Endothelial cell of umbilical vein (primary cell): ENCODE results near the gene GPS1. TPM values are rescaled to one million over a fixed set of nuclear protein-coding genes. Genes with fewer than 3 reads are reported as not detected.

Source experiments
- BruUV-seq: library from RNA; stranded (reverse); fragments of 400-500 nt; replicated peaks from 2 replicates; lab custom pipeline; 2021; lab: Mats Ljungman, UMichigan
- CTCF ChIA-PET: fragments of 300-600, 350-600 bp; sonication (Branson Sonifier 250); formaldehyde crosslinking; loops from one replicate; lab custom pipeline; 2021; ENCODE audit warnings: antibody characterized with exemption, inconsistent platforms; lab: Charles Lee
- POLR2A ChIA-PET: fragments of 300-600, 350-600 bp; sonication (Branson Sonifier 250); formaldehyde crosslinking; loops from one replicate; lab custom pipeline; 2021; ENCODE audit warnings: antibody characterized with exemption, inconsistent platforms; lab: Charles Lee
- DNase-seq: peaks from one replicate; pipeline ENCODE4 v3.0.0-alpha.2; 2011; ENCODE audit warnings: low read depth, low spot score
- FAIRE-seq: peaks from 2 replicates; lab custom pipeline; 2011; peaks lifted over from hg19 to GRCh38; lab: Jason Lieb, UNC
- H2AFZ ChIP-seq: 2 replicates; pipeline ENCODE4 v1.6.0; 2012; ENCODE audit warnings: low read depth, low read length, control low read depth, inconsistent platforms
- H3K27ac ChIP-seq: 2 replicates; pipeline ENCODE4 v1.5.1; 2011; ENCODE audit warnings: low read depth, mild to moderate bottlenecking, control low read depth, low read length, moderate library complexity; ENCODE audit not compliant: insufficient read depth
- H3K27me3 ChIP-seq, 2 experiments: 2 replicates each; pipeline versions ENCODE4 v1.6.0 to v1.6.1; 2011; ENCODE audit warnings: low read length in 2 of 2, mixed read lengths in 1 of 2; ENCODE audit not compliant: control insufficient read depth in 2 of 2, insufficient read depth in 2 of 2
- H3K36me3 ChIP-seq, 2 experiments: 2 replicates in 1 of 2; 3 replicates in 1 of 2; pipeline ENCODE4 v1.5.1; 2011; ENCODE audit warnings: low read length in 2 of 2, mild to moderate bottlenecking in 1 of 2, moderate library complexity in 1 of 2; ENCODE audit not compliant: control insufficient read depth in 2 of 2, insufficient read depth in 2 of 2; ENCODE audit errors: extremely low read depth in 1 of 2
- H3K4me1 ChIP-seq: 3 replicates; pipeline ENCODE4 v1.5.1; 2011; ENCODE audit warnings: mild to moderate bottlenecking, low read length; ENCODE audit not compliant: control insufficient read depth, insufficient read depth; ENCODE audit errors: extremely low read depth
- H3K4me2 ChIP-seq: 2 replicates; pipeline ENCODE4 v1.6.1; 2011; ENCODE audit warnings: low read length, control low read depth, mixed read lengths; ENCODE audit not compliant: insufficient read depth
- H3K4me3 ChIP-seq, 3 experiments: fragments of 200-600 bp in 1 of 3; sonication (generic), shearing (Covaris generic) in 1 of 3; replicated peaks in 1 of 3; 2 replicates each; pipeline ENCODE4 v1.5.1; 2011 to 2016; ENCODE audit warnings: control low read depth in 3 of 3, low read length in 3 of 3, mild to moderate bottlenecking in 2 of 3, inconsistent platforms in 1 of 3, low read depth in 1 of 3, moderate library complexity in 1 of 3; ENCODE audit not compliant: insufficient read depth in 1 of 3
- H3K79me2 ChIP-seq: 2 replicates; pipeline ENCODE4 v1.6.0; 2012; ENCODE audit warnings: low read length, inconsistent platforms; ENCODE audit not compliant: control insufficient read depth, insufficient read depth
- H3K9ac ChIP-seq: replicated peaks from 2 replicates; pipeline ENCODE3; 2011; ENCODE audit warnings: low read length, control low read depth; ENCODE audit not compliant: insufficient read depth; ENCODE audit errors: extremely low read depth
- H3K9me1 ChIP-seq: replicated peaks from 3 replicates; pipeline ENCODE4 v1.6.0; 2011; ENCODE audit warnings: mild to moderate bottlenecking, low read length; ENCODE audit not compliant: control insufficient read depth, insufficient read depth; ENCODE audit errors: extremely low read depth
- H3K9me3 ChIP-seq: replicated peaks from 2 replicates; pipeline ENCODE4 v1.5.1; 2012; ENCODE audit warnings: low read length, inconsistent platforms; ENCODE audit not compliant: control insufficient read depth, insufficient read depth
- H4K20me1 ChIP-seq: replicated peaks from 2 replicates; pipeline ENCODE3; 2011; ENCODE audit warnings: mild to moderate bottlenecking, low read length; ENCODE audit not compliant: control insufficient read depth, insufficient read depth; ENCODE audit errors: extremely low read depth
- CTCF ChIP-seq, 2 donors: IDR thresholded peaks; 1 replicate in 1 of 2; 2 replicates in 1 of 2; pipeline ENCODE4 v1.5.1; 2011; ENCODE audit warnings: low read length in 2 of 2, mild to moderate bottlenecking in 2 of 2, moderate library complexity in 2 of 2, control low read depth in 1 of 2, inconsistent platforms in 1 of 2, low read depth in 1 of 2; ENCODE audit not compliant: insufficient read depth in 1 of 2; ENCODE audit errors: extremely low read depth in 1 of 2
- EZH2 ChIP-seq: IDR thresholded peaks from 2 replicates; pipeline ENCODE4 v1.6.1; 2012; ENCODE audit warnings: borderline replicate concordance, low read depth, mild to moderate bottlenecking, moderate library complexity, low read length, inconsistent platforms; ENCODE audit not compliant: severe bottlenecking
- FOS ChIP-seq: IDR thresholded peaks from 2 replicates; pipeline ENCODE4 v1.6.1; 2011; ENCODE audit warnings: mild to moderate bottlenecking, low read length, moderate library complexity, borderline replicate concordance; ENCODE audit not compliant: insufficient read depth
- GATA2 ChIP-seq: IDR thresholded peaks from 2 replicates; pipeline ENCODE4 v1.7.0; 2011; ENCODE audit warnings: low read depth, mild to moderate bottlenecking, moderate library complexity, mixed read lengths, low read length; ENCODE audit not compliant: insufficient read length, insufficient read depth
- JUN ChIP-seq: IDR thresholded peaks from 2 replicates; pipeline ENCODE4 v1.6.1; 2011; ENCODE audit warnings: borderline replicate concordance, low read depth; ENCODE audit not compliant: insufficient read length, insufficient read depth
- MAX ChIP-seq: IDR thresholded peaks from 2 replicates; pipeline ENCODE4 v1.6.1; 2011; ENCODE audit not compliant: insufficient read depth, insufficient read length
- MYC ChIP-seq: IDR thresholded peaks from one replicate; pipeline ENCODE4 v1.6.1; 2011; ENCODE audit warnings: mild to moderate bottlenecking, low read depth, low read length
- POLR2A ChIP-seq: IDR thresholded peaks from 2 replicates; pipeline ENCODE4 v1.6.1; 2012; ENCODE audit warnings: low read depth, mild to moderate bottlenecking, control low read depth, low read length
- POLR2AphosphoS5 ChIP-seq: IDR thresholded peaks from 2 replicates; pipeline ENCODE4 v1.6.1; 2012; ENCODE audit warnings: low read depth, mild to moderate bottlenecking, control low read depth, low read length, moderate library complexity; ENCODE audit not compliant: insufficient read depth
- dilution Hi-C: fragments of 300-500 bp; cut with MboI; formaldehyde crosslinking; loops from one replicate; pipeline ENCODE4 v1.15.0; 2019; ENCODE audit warnings: low sequenced_read_pairs; ENCODE audit not compliant: extremely low pct_ligation_motif_present
- intact Hi-C: fragments of 100-400 bp; cut with micrococcal nuclease; formaldehyde crosslinking; loops from one replicate; pipeline ENCODE4 v1.10.0; 2022
- polyA plus RNA-seq, 4 experiments: library from polyadenylated mRNA; depleted of rRNA in 3 of 4; stranded (reverse) in 3 of 4; unstranded in 1 of 4; fragments of >200 nt; gene quantifications; 2 replicates each; pipeline versions ENCODE4 v1.2.1 to v1.2.3, GENCODE V29; 2011 to 2012; ENCODE audit warnings: missing spikeins in 1 of 4
- total RNA-seq: library from RNA; stranded (reverse); gene quantifications from 2 replicates; pipeline ENCODE4 v1.2.3, GENCODE V29; 2021

GPS1 gene
- total and polyA plus RNA-seq, 2 donors (not counting 3 experiments of a cell fraction or from before 2014, with no cell fraction given) = 116 to 178 TPM

GRCh38 chr17:82034371-82035011 lies 17.2 kb upstream of the GPS1 start:
- Histone ChIP-seq H3K79me2 (peaks cover 7% of the 10 kb centered on the region), H4K20me1 (no peaks in the 10 kb centered on the region), H3K27me3 (no peaks in the 10 kb centered on the region), H3K9me3 (no peaks in the 10 kb centered on the region), H3K4me2 (no peak overlapping the region), H3K36me3 (no peaks in the 10 kb centered on the region), H2AFZ (no peak overlapping the region), H3K9me1 (no peaks in the 10 kb centered on the region), H3K4me1 (peaks cover 16% of the 10 kb centered on the region), H3K4me3 (no peak overlapping the region), H3K27ac (no peak overlapping the region), H3K9ac (no peak overlapping the region)
- no TSS peak for BruUV-seq
- ChIA-PET POLR2A (interaction anchor here (0.6 kb wide), 1 partner anchor 60 kb away, joined by 7 read pairs; no protein-coding TSS in a partner anchor), CTCF (no interaction called here)
- no peak for DNase-seq
- dilution Hi-C loops (no loop called here), intact Hi-C loops (loop anchor here (10.0 kb wide), 2 partner anchors 200 to 380 kb away; partner anchors contain the start of genes HEXD and OGFOD3)
- no peak for TF ChIP-seq JUN
- TF ChIP-seq GATA2 = no peak
- no peak for TF ChIP-seq FOS
- no peak for TF ChIP-seq POLR2A
- TF ChIP-seq POLR2AphosphoS5 = no peak
- TF ChIP-seq EZH2 = no peak
- TF ChIP-seq MYC = no peak
- no peak for TF ChIP-seq MAX
- TF ChIP-seq CTCF (IDR thresholded peaks at IDR 0.05; ENCODE audit: extremely low read depth in 1 of 2, insufficient read depth in 1 of 2, low read depth in 1 of 2, low read length in 2 of 2) = no peak
- no peak for FAIRE-seq
